Head of caudate nucleus (tissue), 42 donors: ENCODE measurements around the gene GALNT1.
"Not testable (repeated sequence)": the region's sequence is repeated elsewhere in the genome, so short reads cannot be mapped to it uniquely, and the experiment has no call there.

Experiments
- DNase-seq, 42 donors: peaks; one replicate each; pipeline versions ENCODE4 v3.0.0 to v3.0.0-alpha.2; 2020 to 2021; ENCODE audit warnings: mixed read lengths in 7 of 42
- intact Hi-C: fragments of 100-400 bp; cut with DNase I; formaldehyde crosslinking; loops from one replicate; pipeline ENCODE4 v1.15.0; 2022

GALNT1 gene

DNA sequence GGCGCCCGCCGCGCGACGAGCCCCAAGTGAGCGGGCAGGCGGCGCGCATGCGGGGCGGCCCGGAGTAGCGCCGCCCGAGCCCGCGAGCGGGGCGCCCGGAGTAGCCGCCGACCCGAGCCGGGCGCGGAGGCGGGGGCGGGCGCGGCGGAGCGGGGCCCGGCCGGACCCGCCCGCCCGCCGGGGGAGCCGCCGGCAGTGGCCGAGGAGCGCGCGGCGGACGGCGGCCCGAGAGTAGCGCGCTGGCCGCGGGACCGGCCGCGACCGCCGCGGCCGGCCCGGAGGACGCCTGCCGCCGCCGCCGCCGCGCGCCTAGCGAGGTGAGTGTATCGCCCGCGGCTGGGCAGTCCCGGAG is at the start of gene GALNT1:
GALNT1 (plus strand) TSS at position 195 of the 352 bp plus-strand sequence. CDS start 72,923 bp downstream, outside the sequence.
- DNase-seq = no peak
- intact Hi-C loops = no loop called here

DNA sequence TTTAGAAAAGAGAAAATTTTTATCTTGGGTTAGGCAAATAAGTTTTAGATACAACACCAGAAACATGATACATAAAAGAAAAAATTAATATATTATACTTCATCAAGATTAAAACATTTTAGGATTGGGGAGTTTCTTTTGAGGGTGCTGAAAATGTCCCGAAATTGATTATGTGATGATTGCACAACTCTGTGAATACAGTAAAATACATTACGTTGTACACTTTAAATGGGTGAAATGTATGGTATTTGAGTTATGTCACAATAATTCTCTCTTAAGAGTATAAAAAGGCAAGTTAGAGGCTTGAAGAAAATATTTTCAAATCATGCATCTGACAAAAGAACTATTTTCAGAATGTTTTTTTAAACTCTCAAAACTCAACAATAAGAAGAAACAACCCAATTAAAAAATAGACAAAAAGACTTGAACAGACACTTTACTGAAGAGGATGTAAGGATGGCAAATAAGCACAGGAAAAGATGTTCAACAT is 47.6 kb upstream of the GALNT1 start:
- intact Hi-C loops = no loop called here

DNA sequence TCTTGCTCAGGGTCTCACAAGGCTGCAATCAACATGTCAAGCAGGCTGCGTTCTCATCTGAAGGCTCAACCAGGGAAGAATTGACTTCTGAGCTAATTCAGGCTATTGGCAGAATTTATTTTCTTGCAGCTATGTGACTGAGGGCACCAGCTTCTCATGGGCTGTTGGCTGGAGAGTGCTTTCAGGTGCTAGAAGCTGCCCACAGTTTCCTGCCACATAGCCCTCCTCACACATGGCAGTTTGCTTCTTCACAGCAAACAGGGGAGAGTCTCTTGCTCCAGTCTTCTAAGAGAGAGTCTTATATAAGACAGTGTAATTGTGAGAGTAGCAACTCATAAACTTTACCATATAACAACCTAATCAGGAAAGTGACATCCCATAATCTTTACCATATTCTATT is 46.2 kb upstream of the GALNT1 start:
- no peak for DNase-seq
- intact Hi-C loops = no loop called here

More for the DNA sequence above, 47.6 kb upstream of the GALNT1 start:
- no peak for DNase-seq

DNA sequence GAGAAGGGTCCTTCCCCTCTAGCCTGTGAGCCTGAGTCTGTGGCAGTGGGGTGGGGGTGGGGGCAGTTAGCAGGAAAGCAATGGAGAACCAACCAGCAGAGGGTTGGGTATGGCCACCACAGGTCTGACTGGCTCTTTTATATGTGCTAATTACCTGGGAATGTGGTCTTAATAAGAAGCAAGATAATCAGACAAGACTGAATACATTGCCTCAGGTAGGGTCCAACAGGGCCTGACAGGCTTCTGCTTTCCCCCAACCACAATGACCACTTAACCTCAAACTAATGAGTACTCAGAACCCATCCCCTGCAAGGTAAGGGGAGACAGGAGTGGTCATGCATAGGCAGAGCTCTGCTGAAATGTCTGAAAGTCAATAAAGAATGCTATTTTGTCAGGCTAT is 39.2 kb upstream of the GALNT1 start:
- no peak for DNase-seq
- intact Hi-C loops = no loop called here

DNA sequence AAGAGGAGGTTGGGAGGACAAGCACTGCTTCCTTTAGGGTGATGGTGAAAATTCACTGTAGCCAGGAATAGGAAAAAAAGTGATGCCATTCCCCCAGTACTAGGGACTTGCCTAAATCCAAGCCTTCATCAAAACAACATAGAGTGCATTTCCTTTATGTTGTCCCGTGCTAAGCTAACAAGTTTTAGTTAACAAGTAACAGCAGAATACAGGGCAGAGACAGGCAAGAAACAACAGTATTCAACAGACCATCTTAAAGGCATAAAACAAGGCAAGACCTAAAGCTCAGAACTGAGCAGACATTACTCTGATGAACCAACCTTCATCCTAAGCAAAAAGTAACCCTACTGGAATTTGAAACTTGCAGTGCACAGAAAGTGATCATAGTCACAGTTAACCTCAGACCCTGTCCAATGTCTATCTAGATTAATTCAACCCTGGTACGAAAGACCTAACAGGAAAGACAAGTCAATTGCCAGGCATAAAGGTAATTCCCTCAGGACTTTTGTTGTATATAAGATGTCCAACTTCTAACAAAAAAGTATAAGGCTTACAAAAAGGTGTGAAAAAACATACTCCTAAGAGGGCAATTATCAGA is 34.4 kb upstream of the GALNT1 start:
- intact Hi-C loops = no loop called here
- no peak for DNase-seq

DNA sequence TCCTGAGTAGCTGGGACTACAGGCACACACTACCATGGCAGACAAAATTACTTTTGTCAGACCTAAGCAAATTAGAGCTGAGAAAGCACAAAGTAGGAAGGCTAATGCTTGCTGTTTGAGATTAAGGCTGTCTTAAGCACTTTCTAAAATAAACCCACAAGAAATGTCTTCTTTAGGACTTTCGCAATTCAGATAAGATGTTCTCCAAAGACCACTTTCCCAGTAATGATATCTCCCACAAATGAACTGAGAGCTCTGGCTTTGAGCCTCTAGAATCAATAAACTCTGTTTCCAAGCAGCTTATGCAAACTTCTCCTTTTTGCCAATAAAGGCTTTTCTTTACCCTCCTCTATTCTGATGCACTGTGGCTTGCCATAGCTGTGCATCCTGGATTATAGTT is 32.0 kb upstream of the GALNT1 start:
- intact Hi-C loops = no loop called here
- DNase-seq = no peak

DNA sequence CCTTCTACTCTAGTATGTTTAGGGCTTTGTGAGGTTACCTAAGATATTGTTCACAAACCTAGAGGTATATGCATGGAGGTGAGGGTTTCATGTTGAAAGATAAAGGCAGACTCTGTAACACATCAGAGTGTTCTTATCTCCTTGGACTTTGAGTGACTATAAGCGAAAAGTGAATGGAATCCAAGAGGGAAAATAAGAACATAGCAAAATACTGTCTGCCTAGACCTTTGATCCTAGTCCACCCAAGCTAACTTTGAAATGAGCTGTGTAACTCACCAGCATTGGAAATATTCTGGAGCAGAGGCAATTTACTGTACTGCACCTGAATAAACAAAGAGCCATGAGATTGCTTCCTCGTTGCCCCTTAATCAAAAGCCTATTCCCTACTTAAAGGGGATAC is 28.2 kb upstream of the GALNT1 start:
- intact Hi-C loops = no loop called here
- no peak for DNase-seq

DNA sequence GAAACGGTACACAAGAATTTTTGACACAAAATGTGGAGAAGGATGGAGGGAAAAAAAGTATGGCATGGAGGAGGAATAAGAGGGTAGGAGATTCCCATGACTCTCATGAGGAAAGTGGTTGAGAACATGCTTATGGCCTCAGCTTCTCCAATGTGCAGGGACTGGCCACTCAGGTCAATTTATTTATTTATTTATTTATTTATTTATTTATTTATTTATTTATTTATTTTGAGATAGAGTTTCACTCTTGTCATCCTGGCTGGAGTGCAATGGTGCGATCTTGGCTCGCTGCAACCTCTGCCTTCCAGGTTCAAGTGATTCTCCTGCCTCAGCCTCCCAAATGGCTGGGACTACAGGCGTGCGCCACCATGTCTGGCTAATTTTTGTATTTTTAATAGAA is 26.0 kb upstream of the GALNT1 start:
- DNase-seq, intact Hi-C loops: not testable (repeated sequence)

DNA sequence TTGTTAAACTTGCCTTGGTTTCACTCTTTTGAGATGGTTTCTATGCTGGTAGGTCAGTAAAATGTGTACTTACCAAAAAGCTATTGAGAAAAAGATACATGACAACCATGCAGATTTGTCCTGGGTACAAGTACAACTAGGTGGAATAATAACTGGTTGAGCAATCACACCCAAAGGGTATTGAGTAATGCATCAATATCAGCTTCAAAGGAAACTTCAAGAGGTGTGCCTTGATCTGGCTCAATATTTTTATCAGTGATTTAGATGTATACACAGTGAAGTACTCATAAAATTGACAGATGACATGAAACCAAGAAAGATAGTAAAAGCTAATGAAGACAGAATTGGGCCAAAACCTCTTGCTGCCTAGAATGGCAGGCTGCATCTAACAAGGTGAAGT is 21.7 kb upstream of the GALNT1 start:
- intact Hi-C loops = no loop called here
- no peak for DNase-seq

DNA sequence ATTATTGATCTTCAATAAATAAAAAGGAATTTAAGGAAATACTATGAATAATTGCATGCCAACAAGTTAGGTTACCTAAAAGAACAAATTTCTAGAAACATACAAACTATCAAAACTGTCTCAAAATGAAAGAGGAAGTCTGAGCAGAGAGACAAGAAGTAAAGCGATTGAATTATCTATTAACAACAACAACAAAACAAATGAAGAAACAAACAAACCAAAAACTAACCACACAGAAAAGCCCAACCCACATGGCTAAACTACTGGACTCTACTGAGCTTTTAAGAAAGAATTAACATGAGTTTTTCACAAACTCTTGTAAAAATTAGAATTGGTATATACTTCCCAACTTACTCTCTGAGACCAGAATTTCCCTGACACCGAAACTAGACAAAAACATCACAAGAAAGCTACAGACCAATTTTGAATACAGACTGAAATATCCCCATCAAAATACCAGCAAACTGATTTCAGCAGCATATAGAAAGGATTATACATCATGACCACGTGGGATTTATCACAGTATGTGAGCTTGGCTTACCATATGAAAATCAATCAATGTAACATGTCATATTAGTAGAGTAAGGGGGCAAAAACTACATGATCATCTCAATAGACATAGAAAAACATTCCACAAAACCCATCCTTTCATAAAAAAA is 16.6 kb upstream of the GALNT1 start:
- no peak for DNase-seq
- intact Hi-C loops = no loop called here

DNA sequence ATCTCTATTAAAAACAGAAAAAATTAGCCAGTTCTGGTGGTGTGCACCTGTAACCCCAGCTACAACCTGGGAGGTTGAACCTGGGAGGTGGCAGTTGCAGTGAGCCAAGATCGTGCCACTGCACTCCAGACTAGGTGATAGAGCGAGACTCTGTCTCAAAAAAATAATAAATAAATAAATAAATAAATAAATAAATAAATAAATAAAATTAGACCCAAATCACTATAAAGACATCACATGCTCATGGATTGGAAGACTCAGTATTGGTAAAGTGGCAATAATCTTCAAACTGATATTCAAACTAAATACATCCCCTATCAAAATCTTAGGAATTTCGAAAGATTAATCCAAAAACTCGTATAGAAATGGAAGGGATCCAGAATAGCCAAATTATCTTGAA is 15.5 kb upstream of the GALNT1 start:
- no peak for DNase-seq

DNA sequence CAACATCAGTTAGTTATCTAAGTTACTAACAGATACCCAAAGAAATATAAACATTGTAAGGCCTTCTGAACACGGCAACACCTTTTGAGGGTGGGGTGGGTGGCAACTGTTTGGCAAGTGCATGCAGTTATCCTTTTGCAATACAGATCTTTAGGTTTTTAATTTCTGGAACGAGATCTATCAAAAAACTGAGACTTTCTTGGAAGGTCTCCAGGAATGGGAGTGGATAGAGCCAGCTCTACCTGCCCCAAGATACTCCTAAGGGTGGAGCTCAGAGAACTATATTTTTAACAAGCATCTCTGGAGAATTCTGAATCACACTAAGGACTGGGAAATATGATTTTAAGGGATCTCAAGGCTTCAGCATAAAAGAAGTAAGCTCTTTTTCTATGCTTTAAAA is 11.4 kb upstream of the GALNT1 start:
- no peak for DNase-seq
- intact Hi-C loops = no loop called here

More for the DNA sequence above, 15.5 kb upstream of the GALNT1 start:
- intact Hi-C loops = no loop called here

DNA sequence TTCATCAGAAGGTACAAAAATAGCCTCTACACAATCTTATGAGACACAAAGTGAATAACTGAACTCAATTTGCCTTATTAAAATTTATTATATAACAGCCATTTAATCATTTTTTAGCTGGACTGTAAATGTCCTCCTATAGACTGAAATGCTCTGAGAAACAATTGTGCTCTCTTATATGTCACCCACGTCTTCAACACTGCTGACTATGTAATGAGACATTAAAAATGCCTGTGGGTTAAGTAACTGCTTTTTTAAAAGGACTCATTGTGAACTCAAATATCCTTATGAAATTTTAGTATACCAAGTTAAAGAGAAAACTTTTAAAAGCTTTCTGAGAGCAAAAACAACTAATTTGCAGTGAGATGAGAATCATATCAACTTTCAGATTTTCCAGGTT is 10.4 kb upstream of the GALNT1 start:
- intact Hi-C loops = no loop called here
- no peak for DNase-seq

DNA sequence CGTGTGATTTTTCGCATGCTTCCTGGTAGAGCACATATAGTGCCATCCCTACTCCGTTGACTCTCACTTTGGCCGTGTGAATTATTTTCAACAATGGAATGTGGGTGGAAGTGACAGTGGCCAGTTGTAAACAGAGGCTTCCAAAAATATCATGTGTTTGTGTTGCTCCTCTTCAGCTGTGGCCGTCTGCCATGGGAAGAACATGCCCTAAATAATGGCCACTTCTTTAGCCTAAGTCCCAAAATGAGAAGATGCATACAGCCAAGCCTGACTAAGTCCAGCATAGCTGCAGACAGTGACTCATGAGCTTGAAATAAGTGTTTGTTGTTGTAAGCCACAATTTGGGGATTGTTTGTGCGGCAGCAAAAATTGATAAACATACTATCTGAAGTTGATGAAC is 8.9 kb upstream of the GALNT1 start:
- peak in 11 of 42 donors; percentile 23 to 47 (median 30) for DNase-seq
- intact Hi-C loops = no loop called here

DNA sequence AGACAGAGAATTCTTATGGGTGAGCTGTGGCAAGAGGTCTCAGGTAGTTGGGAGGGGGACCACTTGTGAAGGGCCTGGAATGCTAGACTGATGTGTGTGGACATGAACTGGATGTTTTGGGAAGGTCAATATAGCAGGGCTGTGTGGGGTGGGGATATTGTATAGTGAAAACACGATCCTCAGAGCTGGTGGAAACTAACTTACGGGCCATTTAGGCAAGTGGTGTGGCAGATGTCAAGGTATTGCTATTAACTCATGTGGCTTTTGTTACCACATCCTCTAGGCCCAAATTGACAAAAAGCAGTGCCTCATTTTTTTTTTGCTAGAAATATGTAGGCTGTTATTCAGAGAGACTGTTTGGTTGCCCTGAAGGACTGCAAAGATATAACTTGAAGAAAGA is 8.0 kb upstream of the GALNT1 start:
- intact Hi-C loops = no loop called here
- DNase-seq = no peak

DNA sequence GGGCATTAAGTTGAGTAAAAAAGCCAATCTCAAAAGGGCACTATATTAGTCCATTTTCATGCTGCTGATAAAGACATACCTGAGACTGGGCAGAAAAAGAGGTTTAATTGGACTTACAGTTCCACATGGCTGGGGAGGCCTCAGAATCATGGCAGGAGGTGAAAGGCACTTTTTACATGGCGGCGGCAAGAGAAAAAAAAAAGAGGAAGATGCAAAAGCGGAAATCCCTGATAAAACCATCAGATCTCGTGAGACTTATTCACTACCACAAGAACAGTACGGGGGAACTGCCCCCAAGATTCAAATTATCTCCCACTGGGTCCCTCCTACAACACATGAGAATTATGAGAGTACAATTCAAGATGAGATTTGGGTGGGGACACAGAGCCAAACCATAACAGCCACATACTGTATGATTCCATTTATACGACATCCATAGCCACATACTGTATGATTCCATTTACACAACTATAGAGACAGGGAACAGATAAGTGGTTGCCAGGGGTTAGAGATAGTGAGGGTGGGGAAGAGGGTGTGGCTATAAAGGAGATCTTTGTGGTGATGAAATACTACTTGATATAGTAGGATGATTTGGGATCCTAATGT is 5.2 kb upstream of the GALNT1 start:
- intact Hi-C loops, DNase-seq: not testable (repeated sequence)

DNA sequence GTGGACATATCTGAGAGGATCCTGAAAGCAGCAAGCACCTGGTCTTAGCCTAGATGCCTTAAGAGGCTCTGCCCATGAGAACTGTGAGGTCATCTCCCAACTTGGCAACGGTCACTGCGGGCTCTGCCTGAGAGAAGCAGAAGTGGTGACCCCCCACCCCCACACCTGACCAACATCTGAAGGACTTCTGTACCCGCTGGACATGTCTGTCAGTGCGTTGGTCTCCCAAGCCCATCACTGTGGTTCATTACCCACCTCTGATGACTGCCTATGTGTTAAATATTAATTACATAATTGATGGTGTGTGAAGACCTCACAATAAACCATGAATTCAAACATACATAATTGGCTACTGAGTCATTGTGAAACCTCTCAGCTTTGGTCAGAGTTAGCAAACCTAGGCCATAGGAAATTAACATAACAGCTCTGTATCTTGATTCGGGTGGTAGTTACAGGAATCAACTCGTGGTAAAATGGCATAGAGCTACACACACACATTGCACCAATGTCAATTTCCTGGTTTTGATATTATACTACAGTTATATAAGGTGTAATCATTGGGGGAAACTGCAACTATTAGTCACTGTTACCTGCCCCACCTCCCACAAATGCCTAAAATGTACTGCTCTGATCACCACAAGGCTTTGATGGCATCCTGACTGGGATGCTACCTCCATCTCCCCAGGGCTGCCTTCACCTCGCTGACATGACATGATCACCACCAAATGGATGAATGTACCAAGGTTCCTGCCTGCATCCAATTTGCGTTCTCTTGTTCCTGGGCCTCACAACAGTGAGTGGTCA is 4.3 kb upstream of the GALNT1 start:
- no peak for DNase-seq
- intact Hi-C loops = no loop called here

DNA sequence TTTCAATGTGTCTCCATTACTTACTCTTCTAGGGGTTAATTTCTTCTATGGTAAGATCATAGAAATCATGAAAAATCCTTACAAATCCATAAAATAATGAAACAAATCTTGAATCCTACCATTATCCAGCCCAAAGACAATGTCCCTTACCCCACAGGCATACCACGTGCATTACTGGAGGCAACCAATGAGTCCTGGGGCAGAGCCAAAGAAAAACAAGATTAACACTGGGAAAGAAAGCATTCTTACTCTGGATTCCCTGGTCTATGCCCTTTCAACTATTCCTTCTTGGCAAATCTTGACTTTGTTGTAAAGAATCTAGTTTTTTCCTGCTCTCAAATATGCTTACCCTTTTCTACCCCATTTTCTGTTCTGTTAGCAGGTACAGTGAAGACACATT is 3.1 kb upstream of the GALNT1 start:
- intact Hi-C loops = no loop called here

DNA sequence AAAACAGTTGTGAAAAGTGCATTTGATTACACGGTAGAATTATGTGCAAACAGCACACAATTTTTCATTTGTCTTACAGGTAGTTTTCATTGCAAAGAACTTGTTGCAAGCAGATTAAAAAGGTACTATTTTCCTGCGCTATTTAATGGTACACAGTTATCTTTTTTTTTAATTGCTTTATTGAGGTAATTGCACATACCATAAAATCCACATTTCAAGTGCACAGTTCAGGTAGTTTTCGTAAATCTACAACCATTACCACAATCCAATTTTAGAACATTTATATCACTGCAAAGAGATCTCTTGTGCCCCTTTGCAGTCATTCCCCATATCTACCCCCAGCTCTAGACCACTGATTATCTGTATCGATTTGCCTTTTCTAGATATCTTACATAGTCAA is 2.6 kb upstream of the GALNT1 start:
- no peak for DNase-seq
- intact Hi-C loops = no loop called here

More for the DNA sequence above, 3.1 kb upstream of the GALNT1 start:
- no peak for DNase-seq
